B cell (primary cell): ENCODE results near the gene S100A9. TPM values are rescaled to one million over a fixed set of nuclear protein-coding genes. Genes with fewer than 3 reads are reported as not detected.

Experiments used
- ATAC-seq: fragments of 200-7000 bp; cut with Tn5 transposase; one replicate; pipeline ENCODE4 v1.10.0; 2021; ENCODE audit warnings: low read depth, mild to moderate bottlenecking, moderate number of reproducible peaks, moderate library complexity
- CTCF ChIA-PET: fragments of 350-600 bp; sonication (Branson Sonifier 250); formaldehyde crosslinking; loops from one replicate; lab custom pipeline; 2021; ENCODE audit warnings: antibody characterized with exemption, inconsistent platforms; lab: Charles Lee
- POLR2A ChIA-PET: fragments of 350-600 bp; sonication (Branson Sonifier 250); formaldehyde crosslinking; loops from one replicate; lab custom pipeline; 2021; ENCODE audit warnings: antibody characterized with exemption; lab: Charles Lee
- DNase-seq: peaks from one replicate; pipeline ENCODE4 v3.0.0; 2013
- H2AFZ ChIP-seq: 2 replicates; pipeline ENCODE4 v1.6.1; 2012; ENCODE audit warnings: mild to moderate bottlenecking, low read depth, low read length; ENCODE audit not compliant: insufficient read depth, poor library complexity, severe bottlenecking
- H3K27ac ChIP-seq, 2 donors: 1 replicate in 1 of 2; 2 replicates in 1 of 2; pipeline ENCODE4 v1.5.1; 2012 to 2013; ENCODE audit warnings: low read length in 2 of 2, mild to moderate bottlenecking in 2 of 2, moderate library complexity in 1 of 2
- H3K27me3 ChIP-seq, 4 experiments: fragments of 200-600 bp in 1 of 4; sonication (generic) in 1 of 4; replicated peaks in 1 of 4; 1 replicate in 2 of 4; 2 replicates in 2 of 4; pipeline versions ENCODE4 v1.6.1 to v1.7.0; 2013 to 2016; ENCODE audit warnings: low read length in 3 of 4, mild to moderate bottlenecking in 2 of 4, mixed read lengths in 1 of 4, moderate library complexity in 1 of 4; ENCODE audit not compliant: insufficient read depth in 4 of 4, control insufficient read depth in 3 of 4; ENCODE audit errors: control extremely low read depth in 1 of 4
- H3K36me3 ChIP-seq, 2 experiments: replicated peaks in 1 of 2; 1 replicate in 1 of 2; 2 replicates in 1 of 2; pipeline versions ENCODE4 v1.6.1 to v1.7.1; 2013; ENCODE audit warnings: low read length in 1 of 2; ENCODE audit not compliant: insufficient read depth in 2 of 2, control insufficient read depth in 1 of 2; ENCODE audit errors: control extremely low read depth in 1 of 2, extremely low read depth in 1 of 2
- H3K4me1 ChIP-seq, 2 donors: fragments of 200-600 bp in 1 of 2; sonication (generic) in 1 of 2; 1 replicate in 1 of 2; 2 replicates in 1 of 2; pipeline versions ENCODE4 v1.5.1 to v1.6.1; 2013 to 2017; ENCODE audit warnings: low read length in 2 of 2; ENCODE audit not compliant: control insufficient read depth in 2 of 2, insufficient read depth in 2 of 2
- H3K4me2 ChIP-seq: replicated peaks from 2 replicates; pipeline ENCODE3; 2012; ENCODE audit warnings: mild to moderate bottlenecking, low read depth, low read length; ENCODE audit not compliant: poor library complexity, severe bottlenecking
- H3K4me3 ChIP-seq, 5 experiments: fragments of 200-600 bp in 1 of 5; sonication (generic) in 1 of 5; 1 replicate in 3 of 5; 2 replicates in 2 of 5; pipeline versions ENCODE4 v1.5.1 to v1.7.0; 2011 to 2016; ENCODE audit warnings: low read length in 4 of 5, mild to moderate bottlenecking in 4 of 5, low read depth in 2 of 5, control low read depth in 1 of 5, moderate library complexity in 1 of 5; ENCODE audit not compliant: insufficient read depth in 1 of 5; ENCODE audit errors: control extremely low read depth in 1 of 5, extremely low read depth in 1 of 5
- H3K79me2 ChIP-seq: fragments of 200-600 bp; sonication (generic); one replicate; pipeline ENCODE4 v1.6.0; 2016; ENCODE audit warnings: low read length; ENCODE audit not compliant: control insufficient read depth, insufficient read depth
- H3K9ac ChIP-seq: fragments of 200-600 bp; sonication (generic); 2 replicates; pipeline ENCODE4 v1.6.1; 2017; ENCODE audit warnings: mild to moderate bottlenecking, low read length, moderate library complexity
- H3K9me3 ChIP-seq, 3 donors: one replicate each; pipeline versions ENCODE4 v1.6.1 to v1.7.1; 2013; ENCODE audit warnings: low read length in 2 of 3; ENCODE audit not compliant: control insufficient read depth in 2 of 3, insufficient read depth in 1 of 3; ENCODE audit errors: control extremely low read depth in 1 of 3
- H4K20me1 ChIP-seq: 2 replicates; pipeline ENCODE4 v1.6.0; 2012; ENCODE audit warnings: mild to moderate bottlenecking, low read length; ENCODE audit not compliant: insufficient read depth, control insufficient read depth, poor library complexity, severe bottlenecking
- H3K27ac Mint-ChIP-seq: one replicate; pipeline ENCODE4 v1.8.0; 2021; ENCODE audit warnings: mixed read lengths
- H3K27me3 Mint-ChIP-seq: one replicate; pipeline ENCODE4 v1.8.0; 2021; ENCODE audit warnings: mixed read lengths
- H3K4me1 Mint-ChIP-seq: one replicate; pipeline ENCODE4 v1.8.0; 2021; ENCODE audit warnings: mixed read lengths
- H3K4me3 Mint-ChIP-seq: one replicate; pipeline ENCODE4 v1.8.0; 2021; ENCODE audit warnings: mixed read lengths
- H3K9me3 Mint-ChIP-seq: one replicate; pipeline ENCODE4 v1.8.0; 2022; ENCODE audit warnings: mixed read lengths; ENCODE audit not compliant: insufficient read depth
- CTCF ChIP-seq: fragments of 200-600 bp; IDR thresholded peaks from one replicate; pipeline ENCODE4 v1.8.0; 2022; ENCODE audit warnings: antibody characterized with exemption, mild to moderate bottlenecking
- EZH2 ChIP-seq: IDR thresholded peaks from 2 replicates; pipeline ENCODE4 v1.6.1; 2012; ENCODE audit warnings: borderline replicate concordance, low read depth, mild to moderate bottlenecking, moderate library complexity, low read length; ENCODE audit not compliant: insufficient read depth, poor library complexity, severe bottlenecking
- WGBS: methylation state at CpG from one replicate; pipeline ENCODE4 v1.1.5; 2013; ENCODE audit warnings: missing lambda C conversion rate; ENCODE audit not compliant: insufficient coverage; 5-methylcytosine and 5-hydroxymethylcytosine counted together
- intact Hi-C: fragments of 100-400 bp; cut with micrococcal nuclease; formaldehyde crosslinking; loops from one replicate; pipeline ENCODE4 v1.10.0; 2022
- polyA plus RNA-seq: library from polyadenylated mRNA; depleted of rRNA; stranded (reverse); fragments of >200 nt; gene quantifications from 2 replicates; pipeline ENCODE4 v1.2.3, GENCODE V29; 2012
- total RNA-seq, 2 donors: library from RNA; stranded (reverse); fragments of 120-200 nt in 1 of 2; gene quantifications; 1 replicate in 1 of 2; 2 replicates in 1 of 2; pipeline versions ENCODE4 v1.2.3 to v1.2.4, GENCODE V29; 2013 to 2022

Gene S100A9
- total and polyA plus RNA-seq, 2 donors (not counting 1 experiment from before 2014, with no cell fraction given), result 4.2 to 66.6 TPM

GRCh38 chr1:153343811-153344717 lies 13.6 kb upstream of the S100A9 start:
- no peaks in the 10 kb centered on the region for H4K20me1 ChIP-seq
- DNase-seq (no peak), ATAC-seq (no peak)
- H3K4me3 Mint-ChIP-seq, result no peak overlapping the region
- no peak overlapping the region for H2AFZ ChIP-seq
- H3K27ac ChIP-seq, result no peak overlapping the region
- H3K4me2 ChIP-seq, result no peak overlapping the region
- no peaks in the 10 kb centered on the region for H3K9me3 ChIP-seq
- TF ChIP-seq EZH2 (no peak), CTCF (no peak)
- H3K36me3 ChIP-seq, result no peaks in the 10 kb centered on the region
- peaks cover 0 to 63% (median 22%) of the 10 kb centered on the region in 4 experiments for H3K27me3 ChIP-seq
- H3K4me1 ChIP-seq, result peaks cover 14 to 21% of the 10 kb centered on the region in 2 donors
- H3K9me3 Mint-ChIP-seq, result no peaks in the 10 kb centered on the region
- no peak overlapping the region for H3K9ac ChIP-seq
- no peak overlapping the region for H3K4me3 ChIP-seq
- POLR2A ChIA-PET, result no interaction called here
- CTCF ChIA-PET, result interaction anchor here (1.5 kb wide), 1 partner anchor 9 kb away, joined by 5 read pairs; no protein-coding TSS in a partner anchor
- peaks cover 57% of the 10 kb centered on the region for H3K27me3 Mint-ChIP-seq
- peaks cover 23% of the 10 kb centered on the region for H3K4me1 Mint-ChIP-seq
- intact Hi-C loops, result no loop called here
- no peaks in the 10 kb centered on the region for H3K79me2 ChIP-seq
- H3K27ac Mint-ChIP-seq, result no peak overlapping the region
- 100% methylated on average over 1 of the region's 9 CpGs for WGBS

GRCh38 chr1:153344718-153345025 lies 13.0 kb upstream of the S100A9 start:
- Histone ChIP-seq H3K4me2 (no peak overlapping the region), H3K9me3 (no peaks in the 10 kb centered on the region), H3K27me3 (peaks cover 0 to 67% (median 24%) of the 10 kb centered on the region in 4 experiments), H3K4me1 (peaks cover 14 to 19% of the 10 kb centered on the region in 2 donors), H3K27ac (no peak overlapping the region), H3K79me2 (no peaks in the 10 kb centered on the region), H2AFZ (no peak overlapping the region), H3K4me3 (no peak overlapping the region), H3K9ac (no peak overlapping the region), H4K20me1 (no peaks in the 10 kb centered on the region), H3K36me3 (no peaks in the 10 kb centered on the region)
- no CpG with 5 or more reads among the region's 3 CpGs for WGBS
- ChIA-PET POLR2A (no interaction called here), CTCF (no interaction called here)
- no peak overlapping the region for H3K27ac Mint-ChIP-seq
- TF ChIP-seq CTCF (no peak), EZH2 (no peak)
- intact Hi-C loops, result no loop called here
- DNase-seq (no peak), ATAC-seq (no peak)
- H3K4me1 Mint-ChIP-seq, result peaks cover 23% of the 10 kb centered on the region
- no peak overlapping the region for H3K4me3 Mint-ChIP-seq
- H3K9me3 Mint-ChIP-seq, result no peaks in the 10 kb centered on the region
- H3K27me3 Mint-ChIP-seq, result peaks cover 63% of the 10 kb centered on the region
